PC-3 (cell line): ENCODE measurements around the gene MED12. TPM values are rescaled to one million over a fixed set of nuclear protein-coding genes. Genes with fewer than 3 reads are reported as not detected.

ENCODE experiments used
- ATAC-seq: fragments of 200-7000 bp; cut with Tn5 transposase; 2 replicates; pipeline ENCODE4 v1.9.1; 2020; ENCODE audit warnings: mild to moderate bottlenecking, moderate library complexity
- BruUV-seq: library from RNA; stranded (reverse); fragments of 400-500 nt; replicated peaks from 2 replicates; lab custom pipeline; 2021; lab: Mats Ljungman, UMichigan
- CTCF ChIA-PET: fragments of 300-600 bp; sonication (Branson Sonifier 250); formaldehyde crosslinking; loops from one replicate; lab custom pipeline; 2022; ENCODE audit warnings: antibody characterized with exemption; lab: Charles Lee
- POLR2A ChIA-PET: fragments of 300-600 bp; sonication (Branson Sonifier 250); formaldehyde crosslinking; loops from one replicate; lab custom pipeline; 2022; ENCODE audit warnings: antibody characterized with exemption; ENCODE audit not compliant: unreplicated experiment; lab: Charles Lee
- DNase-seq: peaks from one replicate; pipeline ENCODE4 v3.0.0-alpha.2; 2015
- H2AFZ ChIP-seq: fragments of 300-600 bp; sonication (generic); 2 replicates; pipeline ENCODE4 v1.6.0; 2016; ENCODE audit warnings: antibody characterized with exemption, low read length
- H3F3A ChIP-seq: fragments of 300-600 bp; sonication (generic); one replicate; pipeline ENCODE4 v1.6.0; 2017; ENCODE audit warnings: antibody characterized with exemption, low read length, control low read depth, mild to moderate bottlenecking; ENCODE audit not compliant: unreplicated experiment
- H3K27ac ChIP-seq: fragments of 300-600 bp; sonication (generic); 2 replicates; pipeline ENCODE4 v1.5.1; 2016; ENCODE audit warnings: mild to moderate bottlenecking, low read length
- H3K27me3 ChIP-seq: fragments of 300-600 bp; sonication (generic); 2 replicates; pipeline ENCODE4 v1.6.1; 2016; ENCODE audit warnings: low read length, mixed read lengths
- H3K36me3 ChIP-seq: fragments of 300-600 bp; sonication (generic); 2 replicates; pipeline ENCODE4 v1.6.1; 2016; ENCODE audit warnings: low read depth, mixed run types, low read length, mixed read lengths
- H3K4me1 ChIP-seq: fragments of 300-600 bp; sonication (generic); 2 replicates; pipeline ENCODE4 v1.5.1; 2016; ENCODE audit warnings: low read length; ENCODE audit not compliant: insufficient read depth
- H3K4me2 ChIP-seq: fragments of 300-600 bp; sonication (generic); 2 replicates; pipeline ENCODE4 v1.6.0; 2016; ENCODE audit warnings: low read length
- H3K4me3 ChIP-seq: fragments of 300-600 bp; sonication (generic); 2 replicates; pipeline ENCODE4 v1.5.1; 2016; ENCODE audit warnings: mild to moderate bottlenecking, low read length, mixed read lengths
- H3K79me2 ChIP-seq: fragments of 300-600 bp; sonication (generic); 2 replicates; pipeline ENCODE4 v1.6.1; 2017; ENCODE audit warnings: low read length, mixed read lengths
- H3K9ac ChIP-seq: fragments of 300-600 bp; sonication (generic); 2 replicates; pipeline ENCODE4 v1.6.0; 2016; ENCODE audit warnings: mild to moderate bottlenecking, low read length
- H3K9me2 ChIP-seq: fragments of 300-600 bp; sonication (generic); replicated peaks from 2 replicates; pipeline ENCODE4 v1.6.1; 2016; ENCODE audit warnings: mixed run types, low read length, mixed read lengths
- H3K9me3 ChIP-seq: fragments of 300-600 bp; sonication (generic); 2 replicates; pipeline ENCODE4 v1.6.1; 2016; ENCODE audit warnings: low read length, mixed read lengths
- H4K20me1 ChIP-seq: fragments of 300-600 bp; sonication (generic); 2 replicates; pipeline ENCODE4 v1.6.1; 2016; ENCODE audit warnings: low read length, mixed read lengths
- EZH2 ChIP-seq: fragments of 300-600 bp; sonication (generic); IDR thresholded peaks from one replicate; pipeline ENCODE4 v1.6.1; 2017; ENCODE audit warnings: antibody characterized with exemption, mild to moderate bottlenecking, low read length; ENCODE audit not compliant: unreplicated experiment
- EZH2phosphoT487 ChIP-seq: fragments of 300-600 bp; sonication (generic); IDR thresholded peaks from 2 replicates; pipeline ENCODE4 v1.6.1; 2018; ENCODE audit warnings: mild to moderate bottlenecking, antibody characterized with exemption, low read length, borderline replicate concordance
- intact Hi-C: fragments of 100-400 bp; cut with micrococcal nuclease; formaldehyde crosslinking; loops from 2 replicates; pipeline ENCODE4 v1.9.0; 2023
- total RNA-seq: library from RNA; depleted of rRNA; stranded (reverse); fragments of >200 nt; gene quantifications from 2 replicates; pipeline ENCODE4 v1.2.3, GENCODE V29; 2014
- TF ChIP-seq, protein P1 (sequence below): fragments of 300-600 bp; sonication (generic); conservative IDR thresholded peaks from 2 replicates; pipeline ENCODE4 v1.5.1; 2017; ENCODE audit warnings: antibody characterized with exemption, low read depth, mild to moderate bottlenecking, low read length

MED12 gene
- total RNA-seq, 1 experiment from 2014 or later = 45.8 TPM

GRCh38 chrX:71181558-71181909 lies 63.1 kb downstream of the MED12 start:
- Histone ChIP-seq H3K4me3 (peak overlapping the region; percentile 69), H3K36me3 (no peaks in the 10 kb centered on the region), H3K79me2 (no peaks in the 10 kb centered on the region), H2AFZ (peak overlapping the region; percentile 80), H3K4me2 (peak overlapping the region; percentile 96), H3K9ac (peak overlapping the region; percentile 93), H3F3A (no peaks in the 10 kb centered on the region), H3K9me2 (no peaks in the 10 kb centered on the region), H3K4me1 (peaks cover 11% of the 10 kb centered on the region), H3K9me3 (no peaks in the 10 kb centered on the region), H3K27me3 (no peaks in the 10 kb centered on the region), H3K27ac (peak overlapping the region; percentile 68), H4K20me1 (no peaks in the 10 kb centered on the region)
- CTCF ChIA-PET = no interaction called here
- intact Hi-C loops = loop anchor here (10.0 kb wide), 1 partner anchor 103 kb away; the partner anchor contains the start of gene NONO
- TF ChIP-seq, protein P1, sequence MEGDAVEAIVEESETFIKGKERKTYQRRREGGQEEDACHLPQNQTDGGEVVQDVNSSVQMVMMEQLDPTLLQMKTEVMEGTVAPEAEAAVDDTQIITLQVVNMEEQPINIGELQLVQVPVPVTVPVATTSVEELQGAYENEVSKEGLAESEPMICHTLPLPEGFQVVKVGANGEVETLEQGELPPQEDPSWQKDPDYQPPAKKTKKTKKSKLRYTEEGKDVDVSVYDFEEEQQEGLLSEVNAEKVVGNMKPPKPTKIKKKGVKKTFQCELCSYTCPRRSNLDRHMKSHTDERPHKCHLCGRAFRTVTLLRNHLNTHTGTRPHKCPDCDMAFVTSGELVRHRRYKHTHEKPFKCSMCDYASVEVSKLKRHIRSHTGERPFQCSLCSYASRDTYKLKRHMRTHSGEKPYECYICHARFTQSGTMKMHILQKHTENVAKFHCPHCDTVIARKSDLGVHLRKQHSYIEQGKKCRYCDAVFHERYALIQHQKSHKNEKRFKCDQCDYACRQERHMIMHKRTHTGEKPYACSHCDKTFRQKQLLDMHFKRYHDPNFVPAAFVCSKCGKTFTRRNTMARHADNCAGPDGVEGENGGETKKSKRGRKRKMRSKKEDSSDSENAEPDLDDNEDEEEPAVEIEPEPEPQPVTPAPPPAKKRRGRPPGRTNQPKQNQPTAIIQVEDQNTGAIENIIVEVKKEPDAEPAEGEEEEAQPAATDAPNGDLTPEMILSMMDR = no peak
- TF ChIP-seq EZH2 (no peak), EZH2phosphoT487 (no peak)
- no peak for DNase-seq
- no peak for ATAC-seq
- POLR2A ChIA-PET = interaction anchor here (1.3 to 2.3 kb wide), 2 partner anchors 102 to 185 kb away, joined by 6 to 14 read pairs; partner anchors contain the start of genes NONO and TAF1
- BruUV-seq = TSS peak; percentile 90

GRCh38 chrX:71181910-71182799 lies 63.8 kb downstream of the MED12 start:
- TF ChIP-seq EZH2 = no peak
- TF ChIP-seq, protein P1 = no peak
- no peak for TF ChIP-seq EZH2phosphoT487
- Histone ChIP-seq H2AFZ (peak overlapping the region; percentile 80), H3K27me3 (no peaks in the 10 kb centered on the region), H3K9ac (peak overlapping the region; percentile 93), H4K20me1 (no peaks in the 10 kb centered on the region), H3K27ac (peak overlapping the region; percentile 68), H3K9me2 (no peaks in the 10 kb centered on the region), H3K79me2 (no peaks in the 10 kb centered on the region), H3K4me2 (peak overlapping the region; percentile 96), H3F3A (no peaks in the 10 kb centered on the region), H3K4me1 (peaks cover 11% of the 10 kb centered on the region), H3K9me3 (no peaks in the 10 kb centered on the region), H3K4me3 (peak overlapping the region; percentile 69), H3K36me3 (no peaks in the 10 kb centered on the region)
- peak; percentile 95 for ATAC-seq
- TSS peak; percentile 78 for BruUV-seq
- intact Hi-C loops = loop anchor here (10.0 kb wide), 1 partner anchor 103 kb away; the partner anchor contains the start of gene NONO
- DNase-seq = peak; percentile 97
- ChIA-PET CTCF (interaction anchor here (0.6 kb wide), 1 partner anchor 190 kb away, joined by 3 read pairs; no protein-coding TSS in a partner anchor), POLR2A (interaction anchor here (1.3 to 2.3 kb wide), 2 partner anchors 101 to 184 kb away, joined by 6 to 14 read pairs; partner anchors contain the start of genes NONO and TAF1)
